Muscle of leg (tissue), 16 donors: ENCODE data around the gene CSTA. TPM values are rescaled to one million over a fixed set of nuclear protein-coding genes. Genes with fewer than 3 reads are reported as not detected.

Experiments used
- DNase-seq: peaks from one replicate; pipeline ENCODE4 v3.0.0; 2013
- H3K27ac ChIP-seq: one replicate; pipeline ENCODE4 v1.5.1; 2013; ENCODE audit warnings: mild to moderate bottlenecking, low read length, control low read depth
- H3K27me3 ChIP-seq: one replicate; pipeline ENCODE4 v1.6.1; 2013; ENCODE audit warnings: low read length; ENCODE audit not compliant: control insufficient read depth, insufficient read depth
- H3K36me3 ChIP-seq: one replicate; pipeline ENCODE4 v1.6.1; 2013; ENCODE audit warnings: low read length; ENCODE audit not compliant: control insufficient read depth, insufficient read depth
- H3K4me1 ChIP-seq: one replicate; pipeline ENCODE4 v1.6.1; 2013; ENCODE audit warnings: low read length; ENCODE audit not compliant: control insufficient read depth, insufficient read depth
- H3K4me3 ChIP-seq: one replicate; pipeline ENCODE4 v1.5.1; 2013; ENCODE audit warnings: low read length, control low read depth
- H3K9me3 ChIP-seq: replicated peaks from 2 replicates; pipeline ENCODE4 v1.6.1; 2013; ENCODE audit warnings: low read depth, low read length; ENCODE audit not compliant: control insufficient read depth
- WGBS: methylation state at CpG from one replicate; pipeline ENCODE4 v1.1.5; 2013; ENCODE audit warnings: missing lambda C conversion rate; ENCODE audit not compliant: insufficient coverage; 5-methylcytosine and 5-hydroxymethylcytosine counted together
- long read RNA-seq, 11 donors: transcript quantifications; one replicate each; lab custom pipeline, GENCODE V29; 2026
- polyA plus RNA-seq, 8 donors: library from polyadenylated mRNA; unstranded; fragments of 120-200 nt; gene quantifications; one replicate each; pipeline versions ENCODE4 v1.2.1 to v1.2.3, GENCODE V29; 2013; ENCODE audit warnings: inconsistent platforms in 1 of 8, low replicate concordance in 1 of 8; ENCODE audit not compliant: insufficient read length in 8 of 8, insufficient read depth in 1 of 8
- total RNA-seq: library from RNA; stranded (reverse); fragments of 120-200 nt; gene quantifications from one replicate; pipeline ENCODE4 v1.2.4, GENCODE V29; 2013

The CSTA gene, protein sequence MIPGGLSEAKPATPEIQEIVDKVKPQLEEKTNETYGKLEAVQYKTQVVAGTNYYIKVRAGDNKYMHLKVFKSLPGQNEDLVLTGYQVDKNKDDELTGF
- total RNA-seq (0.22 TPM), polyA plus RNA-seq (1 to 10 TPM in 4 of 8 donors, under 1 TPM in 4; 0.48 to 4.9 (median 0.94) TPM)
- long read RNA-seq, donor 1, result 0 reads
- long read RNA-seq, donor 2, partial matches to known transcripts, result 0 of 3 reads
- long read RNA-seq, donor 2, other reads (novel, unspliced or antisense), result 0 of 3 reads
- long read RNA-seq, donor 3, partial matches to known transcripts, result 0 of 1 reads
- long read RNA-seq, donor 3, other reads (novel, unspliced or antisense), result 0 of 1 reads
- long read RNA-seq, donor 4, partial matches to known transcripts, result 0 of 1 reads
- long read RNA-seq, donor 4, other reads (novel, unspliced or antisense), result 0 of 1 reads
- long read RNA-seq, donor 5, partial matches to known transcripts, result 0 of 1 reads
- long read RNA-seq, donor 5, other reads (novel, unspliced or antisense), result 0 of 1 reads
- long read RNA-seq, donor 6, partial matches to known transcripts, result 0 of 1 reads
- long read RNA-seq, donor 6, other reads (novel, unspliced or antisense), result 0 of 1 reads
- long read RNA-seq, donor 7, partial matches to known transcripts, result 0 of 2 reads
- long read RNA-seq, donor 7, other reads (novel, unspliced or antisense), result 0 of 2 reads
- long read RNA-seq, donor 8, partial matches to known transcripts, result 0 of 1 reads
- long read RNA-seq, donor 8, other reads (novel, unspliced or antisense), result 0 of 1 reads
- long read RNA-seq, donor 9, partial matches to known transcripts, result 0 of 2 reads
- long read RNA-seq, donor 9, other reads (novel, unspliced or antisense), result 0 of 2 reads
- long read RNA-seq, donor 10, partial matches to known transcripts, result 0 of 3 reads
- long read RNA-seq, donor 10, other reads (novel, unspliced or antisense), result 0 of 3 reads
- long read RNA-seq, donor 11, result 0 reads

DNA sequence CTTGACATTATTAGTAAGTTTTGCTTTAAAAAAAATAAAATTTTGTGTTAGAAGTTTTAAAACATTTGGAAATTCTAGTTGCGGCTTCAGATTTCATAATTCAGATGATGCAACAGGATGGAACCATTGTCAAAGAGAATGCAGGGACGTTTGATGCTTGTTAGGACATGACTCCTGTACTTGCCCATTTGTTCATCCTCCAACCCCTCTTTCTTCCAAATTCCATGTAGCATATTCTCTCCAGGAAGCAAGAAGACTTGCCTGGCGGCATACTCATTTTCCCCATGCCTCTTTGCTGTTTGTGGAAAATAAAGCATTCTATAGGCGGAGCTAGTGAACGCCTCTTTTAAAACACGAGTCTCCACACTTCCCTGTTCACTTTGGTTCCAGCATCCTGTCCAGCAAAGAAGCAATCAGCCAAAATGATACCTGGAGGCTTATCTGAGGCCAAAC lies at the start of gene CSTA:
TSS of gene CSTA (plus strand) at position 378 of the 453 bp plus-strand sequence. CDS start at position 423, 45 bp downstream.
- H3K27ac ChIP-seq, result no peak within 1 kb of the TSS

GRCh38 chr3:122281891-122282290 lies 43.2 kb upstream of the CSTA start:
- WGBS, result 54% methylated on average over 2 of the region's 3 CpGs

More for the DNA sequence above, at the start of gene CSTA:
- Histone ChIP-seq H3K4me1 (no peaks in the 10 kb centered on the region), H3K27me3 (no peaks in the 10 kb centered on the region), H3K9me3 (no peaks in the 10 kb centered on the region), H3K36me3 (no peaks in the 10 kb centered on the region), H3K4me3 (no peak within 1 kb of the TSS)
- DNase-seq, result peak; percentile 7
- no CpG with 5 or more reads among the region's 6 CpGs for WGBS

GRCh38 chr3:122283796-122284445 lies 41.1 kb upstream of the CSTA start:
- 91% methylated on average over 21 of the region's 22 CpGs for WGBS

More at GRCh38 chr3:122281891-122282290, 43.2 kb upstream of the CSTA start:
- Histone ChIP-seq H3K4me3 (no peak overlapping the region), H3K27ac (no peak overlapping the region), H3K9me3 (no peaks in the 10 kb centered on the region), H3K27me3 (no peaks in the 10 kb centered on the region), H3K36me3 (no peaks in the 10 kb centered on the region), H3K4me1 (no peaks in the 10 kb centered on the region)
- DNase-seq, result no peak

DNA sequence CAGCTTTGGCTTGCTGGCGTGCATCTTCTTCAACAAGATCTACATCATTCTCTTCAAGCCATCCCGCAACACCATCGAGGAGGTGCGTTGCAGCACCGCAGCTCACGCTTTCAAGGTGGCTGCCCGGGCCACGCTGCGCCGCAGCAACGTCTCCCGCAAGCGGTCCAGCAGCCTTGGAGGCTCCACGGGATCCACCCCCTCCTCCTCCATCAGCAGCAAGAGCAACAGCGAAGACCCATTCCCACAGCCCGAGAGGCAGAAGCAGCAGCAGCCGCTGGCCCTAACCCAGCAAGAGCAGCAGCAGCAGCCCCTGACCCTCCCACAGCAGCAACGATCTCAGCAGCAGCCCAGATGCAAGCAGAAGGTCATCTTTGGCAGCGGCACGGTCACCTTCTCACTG lies 40.6 kb upstream of the CSTA start:
- H3K4me1 ChIP-seq, result no peaks in the 10 kb centered on the region
- 88% methylated on average over 20 of the region's 20 CpGs for WGBS
- H3K27me3 ChIP-seq, result no peaks in the 10 kb centered on the region
- H3K9me3 ChIP-seq, result no peaks in the 10 kb centered on the region
- no peak for DNase-seq
- H3K36me3 ChIP-seq, result no peaks in the 10 kb centered on the region
- H3K4me3 ChIP-seq, result no peak overlapping the region
- H3K27ac ChIP-seq, result no peak overlapping the region

More at GRCh38 chr3:122283796-122284445, 41.1 kb upstream of the CSTA start:
- DNase-seq, result no peak
- Histone ChIP-seq H3K9me3 (no peaks in the 10 kb centered on the region), H3K27ac (no peak overlapping the region), H3K27me3 (no peaks in the 10 kb centered on the region), H3K4me1 (no peaks in the 10 kb centered on the region), H3K4me3 (no peak overlapping the region), H3K36me3 (no peaks in the 10 kb centered on the region)

DNA sequence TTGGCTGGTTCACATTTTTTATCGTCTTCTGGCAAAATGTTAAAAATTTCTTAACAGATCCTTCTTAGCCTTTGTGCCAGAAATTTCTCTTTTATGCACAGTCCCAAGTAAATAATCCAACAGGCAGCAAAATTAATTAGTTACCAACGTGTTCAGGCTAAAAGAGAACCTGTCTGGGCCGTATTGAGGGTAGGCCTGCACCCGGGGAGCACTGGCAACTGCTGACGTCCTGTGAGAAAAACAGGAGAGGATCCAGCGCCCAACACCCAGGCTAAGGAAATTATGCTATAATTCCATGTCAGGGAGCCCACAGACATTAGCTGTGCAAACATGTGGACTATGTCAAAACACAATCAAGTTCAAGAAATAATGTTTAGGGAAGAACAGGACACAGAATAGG lies 30.7 kb upstream of the CSTA start:
- Histone ChIP-seq H3K36me3 (no peaks in the 10 kb centered on the region), H3K27ac (no peak overlapping the region), H3K27me3 (no peaks in the 10 kb centered on the region), H3K4me1 (no peaks in the 10 kb centered on the region), H3K4me3 (no peak overlapping the region), H3K9me3 (no peaks in the 10 kb centered on the region)
- 40% methylated on average over 4 of the region's 6 CpGs for WGBS
- no peak for DNase-seq

- WGBS, result no CpG with 5 or more reads among the region's 5 CpGs
- Histone ChIP-seq H3K27me3 (no peaks in the 10 kb centered on the region), H3K4me1 (no peaks in the 10 kb centered on the region), H3K9me3 (no peaks in the 10 kb centered on the region), H3K4me3 (no peak overlapping the region), H3K27ac (no peak overlapping the region), H3K36me3 (no peaks in the 10 kb centered on the region)
- peak; percentile 60 for DNase-seq
Measured at GRCh38 chr3:122295266-122296062, 29.6 kb upstream of the CSTA start.

- Histone ChIP-seq H3K4me3 (no peak overlapping the region), H3K27me3 (no peaks in the 10 kb centered on the region), H3K9me3 (no peaks in the 10 kb centered on the region), H3K27ac (no peak overlapping the region), H3K4me1 (no peaks in the 10 kb centered on the region), H3K36me3 (no peaks in the 10 kb centered on the region)
- WGBS, result no CpG with 5 or more reads among the region's 2 CpGs
- no peak for DNase-seq
Measured at GRCh38 chr3:122298239-122298638, 26.8 kb upstream of the CSTA start.

DNA sequence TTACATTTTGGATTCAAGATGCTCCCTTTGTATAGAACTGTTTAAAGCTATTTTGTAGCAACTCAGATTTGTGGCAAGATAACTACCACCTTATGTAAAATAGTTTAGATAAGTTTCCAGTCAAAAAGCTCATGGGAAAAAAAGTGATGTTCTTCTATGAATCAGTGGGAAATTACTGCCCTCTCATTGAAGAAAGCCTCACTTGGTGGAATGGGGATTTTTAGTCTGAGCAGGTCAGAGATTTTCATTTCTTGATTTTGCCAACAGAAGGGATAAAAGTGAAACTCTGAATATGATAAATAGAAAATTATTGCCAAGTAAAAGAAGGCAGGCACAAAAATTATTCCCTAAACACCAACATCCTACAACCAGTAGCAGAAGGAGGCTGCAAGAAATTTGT lies 25.8 kb upstream of the CSTA start:
- Histone ChIP-seq H3K27ac (no peak overlapping the region), H3K27me3 (no peaks in the 10 kb centered on the region), H3K4me1 (no peaks in the 10 kb centered on the region), H3K9me3 (no peaks in the 10 kb centered on the region), H3K36me3 (no peaks in the 10 kb centered on the region), H3K4me3 (no peak overlapping the region)
- no peak for DNase-seq

DNA sequence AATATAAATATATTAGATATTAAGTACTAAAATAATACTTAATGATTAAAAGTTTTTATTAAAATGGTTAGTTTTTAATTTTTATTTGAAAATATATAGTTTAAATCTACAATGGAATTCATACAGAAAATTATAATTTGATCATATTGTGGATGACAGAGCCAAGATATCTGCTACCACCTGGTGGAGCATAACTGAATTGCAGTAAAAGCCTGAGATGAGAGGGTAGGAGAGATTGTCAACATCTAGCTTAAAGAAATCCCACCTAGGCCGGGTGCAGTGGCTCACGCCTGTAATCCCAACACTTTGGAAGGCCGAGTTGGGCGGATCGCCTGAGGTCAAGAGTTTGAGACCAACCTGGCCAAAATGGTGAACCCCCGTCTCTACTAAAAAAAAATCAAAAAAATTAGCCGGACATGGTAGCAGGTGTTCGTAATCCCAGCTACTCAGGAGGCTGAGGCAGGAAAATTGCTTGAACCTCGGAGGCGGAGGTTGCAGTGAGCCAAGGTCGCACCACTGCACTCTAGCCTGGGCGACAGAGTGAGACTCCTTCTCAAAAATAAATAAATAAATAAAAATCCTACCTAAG lies 25.1 kb upstream of the CSTA start:
- no peak for DNase-seq

More for the DNA sequence above, 25.1 kb upstream of the CSTA start:
- no peaks in the 10 kb centered on the region for H3K36me3 ChIP-seq
- no peaks in the 10 kb centered on the region for H3K27me3 ChIP-seq
- H3K4me1 ChIP-seq, result no peaks in the 10 kb centered on the region
- whole genome bisulfite sequencing, result 83% methylated on average over 8 of the region's 12 CpGs
- H3K4me3 ChIP-seq, result no peak overlapping the region
- H3K9me3 ChIP-seq, result no peaks in the 10 kb centered on the region
- H3K27ac ChIP-seq, result no peak overlapping the region
